Gastrocnemius medialis (tissue), 4 donors: ENCODE measurements around the gene SLC26A8.

Source experiments
- POLR2A ChIP-seq, 2 donors: fragments of 450-650 bp; IDR thresholded peaks; one replicate each; pipeline ENCODE4 v1.6.1; 2017; ENCODE audit warnings: antibody characterized with exemption in 2 of 2, mild to moderate bottlenecking in 2 of 2, moderate library complexity in 2 of 2
- TF ChIP-seq, protein P1 (sequence below), 5 experiments: fragments of 450-650 bp in 3 of 5; fragments of 200-600 bp in 2 of 5; sonication (generic) in 2 of 5; IDR thresholded peaks in 4 of 5; conservative IDR thresholded peaks in 1 of 5; 1 replicate in 4 of 5; 2 replicates in 1 of 5; pipeline ENCODE4 v1.5.1; 2016 to 2019; ENCODE audit warnings: antibody characterized with exemption in 5 of 5, mild to moderate bottlenecking in 3 of 5, moderate library complexity in 3 of 5

DNA sequence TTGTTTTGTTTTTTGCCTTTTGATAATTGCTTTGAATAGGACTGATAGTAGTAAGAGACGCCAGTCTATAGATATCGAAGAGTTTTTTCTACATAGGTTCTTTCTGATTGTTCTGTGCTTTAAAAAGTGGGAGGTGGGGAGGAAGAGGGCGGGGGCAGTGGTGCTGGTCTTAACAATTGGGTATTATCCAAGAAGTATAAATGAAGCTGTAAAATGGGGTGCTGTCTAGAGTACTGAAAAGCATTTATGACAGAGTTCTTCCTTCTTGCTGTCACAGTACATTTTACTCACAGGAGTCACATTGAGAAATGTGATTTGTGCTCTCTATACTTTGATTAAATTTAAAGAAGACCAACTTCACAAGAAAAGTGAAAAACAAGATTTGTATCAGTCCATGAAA lies 44.1 kb upstream of the SLC26A8 start:
- TF ChIP-seq, protein P1, sequence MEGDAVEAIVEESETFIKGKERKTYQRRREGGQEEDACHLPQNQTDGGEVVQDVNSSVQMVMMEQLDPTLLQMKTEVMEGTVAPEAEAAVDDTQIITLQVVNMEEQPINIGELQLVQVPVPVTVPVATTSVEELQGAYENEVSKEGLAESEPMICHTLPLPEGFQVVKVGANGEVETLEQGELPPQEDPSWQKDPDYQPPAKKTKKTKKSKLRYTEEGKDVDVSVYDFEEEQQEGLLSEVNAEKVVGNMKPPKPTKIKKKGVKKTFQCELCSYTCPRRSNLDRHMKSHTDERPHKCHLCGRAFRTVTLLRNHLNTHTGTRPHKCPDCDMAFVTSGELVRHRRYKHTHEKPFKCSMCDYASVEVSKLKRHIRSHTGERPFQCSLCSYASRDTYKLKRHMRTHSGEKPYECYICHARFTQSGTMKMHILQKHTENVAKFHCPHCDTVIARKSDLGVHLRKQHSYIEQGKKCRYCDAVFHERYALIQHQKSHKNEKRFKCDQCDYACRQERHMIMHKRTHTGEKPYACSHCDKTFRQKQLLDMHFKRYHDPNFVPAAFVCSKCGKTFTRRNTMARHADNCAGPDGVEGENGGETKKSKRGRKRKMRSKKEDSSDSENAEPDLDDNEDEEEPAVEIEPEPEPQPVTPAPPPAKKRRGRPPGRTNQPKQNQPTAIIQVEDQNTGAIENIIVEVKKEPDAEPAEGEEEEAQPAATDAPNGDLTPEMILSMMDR (IDR thresholded peaks at IDR 0.05 in 4 of 5, conservative IDR thresholded peaks at IDR 0.05 in 1 of 5): no peak
- TF ChIP-seq POLR2A (IDR thresholded peaks at IDR 0.05): no peak
